ENCODE measurements around the gene CD302. TPM values are rescaled to one million over a fixed set of nuclear protein-coding genes. Genes with fewer than 3 reads are reported as not detected.

CD302 gene
- total RNA-seq, result 10 to 100 TPM in 1 of 4 donors, 1 to 10 TPM in 3; 6.7 to 10.3 (median 7.7) TPM

DNA sequence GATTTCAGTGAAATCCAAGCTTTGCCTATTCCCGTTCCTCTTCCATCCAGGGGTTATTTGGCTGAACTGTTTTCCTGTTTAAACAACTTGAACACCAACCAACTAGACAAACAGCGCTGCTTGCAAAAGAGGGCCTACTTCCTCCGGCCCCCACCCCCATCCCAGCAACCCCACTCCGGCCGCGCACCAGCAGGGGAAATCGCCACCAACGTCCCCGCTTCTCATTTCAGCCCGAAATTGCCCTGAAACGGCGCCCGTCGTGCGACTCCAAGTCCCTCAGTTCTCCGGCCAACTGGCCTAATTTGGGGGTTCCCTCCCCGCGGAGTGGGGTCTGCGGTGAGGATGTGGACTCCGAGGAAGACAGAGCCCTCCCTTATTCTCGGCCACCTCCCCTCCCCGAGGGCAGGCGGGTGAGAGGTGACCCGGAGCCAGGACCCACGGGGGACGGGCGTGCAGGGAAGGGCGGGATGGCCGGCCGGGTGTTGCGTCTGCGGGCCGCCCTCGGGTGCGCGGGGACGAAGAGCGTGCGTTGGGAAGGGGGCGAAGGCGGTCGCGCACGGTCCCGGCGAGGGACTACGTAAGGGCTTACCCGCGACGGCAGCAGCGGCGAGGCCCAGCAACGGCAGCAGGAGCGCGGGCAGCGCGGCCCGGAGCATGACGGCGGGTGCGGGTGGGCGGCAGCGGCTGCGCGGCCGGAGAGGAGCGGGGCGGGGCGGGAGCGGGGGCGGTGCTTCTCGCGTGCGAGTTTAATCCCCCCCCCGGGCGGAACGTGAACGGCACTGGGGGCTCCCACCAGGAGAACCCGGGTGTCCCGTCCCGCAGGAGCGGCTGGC, at the start of gene CD302:
Gene CD302 (minus strand): TSS at position 666 of the 833 bp plus-strand sequence. CDS start 10 bp downstream, at position 656.
- no peaks in the 10 kb centered on the region for H3K9me3 ChIP-seq
- intact Hi-C loops (cut with DNase I; ENCODE audit: low total_unique reads) (loop anchor here (5.0 kb wide), 2 partner anchors 85 to 180 kb away; partner anchors contain the start of genes BAZ2B and MARCHF7), in situ Hi-C loops (cut with MboI; ENCODE audit: low sequenced_read_pairs in 4 of 4) (no loop called here)
- TF ChIP-seq CTCF (IDR thresholded peaks at IDR 0.05 in 4 of 5, conservative IDR thresholded peaks at IDR 0.05 in 1 of 5), result no peak
- TF ChIP-seq POLR2A (IDR thresholded peaks at IDR 0.05), result peak in 1 of 2 donors; percentile 22
- no peaks in the 10 kb centered on the region for H3K36me3 ChIP-seq
- DNase-seq (peak; percentile 36 to 50), ATAC-seq (peak; percentile 36 to 70)
- peak within 1 kb of the TSS; percentile 56 to 78 (median 72) for H3K27ac ChIP-seq
- peaks cover 0 to 5% (median 0%) of the 10 kb centered on the region in 3 donors for H3K27me3 ChIP-seq
- peaks cover 0 to 9% of the 10 kb centered on the region in 2 donors for H3K4me1 ChIP-seq
- peak within 1 kb of the TSS; percentile 67 to 96 (median 78) for H3K4me3 ChIP-seq

- H3K9me3 ChIP-seq, result no peaks in the 10 kb centered on the region
- H3K27ac ChIP-seq, result no peak overlapping the region
- DNase-seq (no peak), ATAC-seq (no peak)
- in situ Hi-C loops (cut with MboI; ENCODE audit: low sequenced_read_pairs in 4 of 4) (no loop called here), intact Hi-C loops (cut with DNase I; ENCODE audit: low total_unique reads) (no loop called here)
- H3K36me3 ChIP-seq, result no peaks in the 10 kb centered on the region
- H3K4me1 ChIP-seq, result no peaks in the 10 kb centered on the region
- no peaks in the 10 kb centered on the region for H3K27me3 ChIP-seq
- TF ChIP-seq POLR2A (IDR thresholded peaks at IDR 0.05) (no peak), CTCF (IDR thresholded peaks at IDR 0.05 in 4 of 5, conservative IDR thresholded peaks at IDR 0.05 in 1 of 5) (no peak)
- H3K4me3 ChIP-seq, result no peak overlapping the region
Measured at GRCh38 chr2:159846564-159846963, 48.6 kb upstream of the CD302 start.

DNA sequence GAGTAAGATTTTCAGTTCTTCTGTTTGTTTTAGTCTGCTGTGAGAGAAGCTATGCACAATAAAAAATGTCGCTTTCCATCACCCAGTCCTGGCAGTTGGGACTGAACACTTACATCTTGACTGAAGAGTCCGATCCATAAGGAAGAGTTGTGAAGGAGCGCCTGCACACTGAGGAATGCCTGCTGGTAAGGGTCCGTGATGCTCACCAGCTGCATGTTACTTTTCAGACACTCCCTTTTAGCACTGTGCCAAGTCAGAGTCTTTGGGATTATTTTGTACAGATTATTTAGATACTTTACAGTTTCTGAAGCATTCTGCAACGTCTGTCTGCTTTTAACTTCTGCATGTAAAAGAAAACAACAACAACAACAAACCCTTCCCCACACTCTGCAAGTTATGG, 42.6 kb upstream of the CD302 start:
- intact Hi-C loops (cut with DNase I; ENCODE audit: low total_unique reads), result no loop called here
- TF ChIP-seq CTCF (IDR thresholded peaks at IDR 0.05 in 4 of 5, conservative IDR thresholded peaks at IDR 0.05 in 1 of 5), result no peak
- no peak for TF ChIP-seq POLR2A (IDR thresholded peaks at IDR 0.05)
- no peaks in the 10 kb centered on the region for H3K4me1 ChIP-seq

DNA sequence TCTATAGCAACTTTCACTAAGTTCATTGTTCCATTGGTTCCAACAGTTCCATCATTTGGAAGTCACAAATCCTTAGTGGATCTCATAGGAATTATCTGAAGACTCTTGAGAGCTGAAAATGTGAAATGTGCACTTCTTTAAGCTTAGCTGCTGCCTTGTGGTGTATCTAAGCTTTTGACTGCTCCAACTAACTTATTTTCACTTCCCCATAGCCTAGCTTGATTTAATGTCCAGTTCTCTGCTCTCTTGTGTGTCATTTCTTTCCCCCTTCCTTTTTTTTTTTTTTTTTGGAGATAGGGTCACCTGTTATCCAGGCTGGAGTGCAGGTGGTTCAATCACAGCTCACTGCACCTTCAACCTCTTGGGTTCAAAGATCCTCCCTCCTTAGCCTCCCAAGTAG, 34.9 kb upstream of the CD302 start:
- Histone ChIP-seq H3K9me3 (no peaks in the 10 kb centered on the region), H3K27ac (no peak overlapping the region), H3K4me1 (no peaks in the 10 kb centered on the region), H3K36me3 (no peaks in the 10 kb centered on the region), H3K27me3 (no peaks in the 10 kb centered on the region), H3K4me3 (no peak overlapping the region)
- no peak for ATAC-seq
- in situ Hi-C loops (cut with MboI; ENCODE audit: low sequenced_read_pairs in 4 of 4) (no loop called here), intact Hi-C loops (cut with DNase I; ENCODE audit: low total_unique reads) (no loop called here)
- no peak for DNase-seq
- TF ChIP-seq CTCF (IDR thresholded peaks at IDR 0.05 in 4 of 5, conservative IDR thresholded peaks at IDR 0.05 in 1 of 5) (no peak), POLR2A (IDR thresholded peaks at IDR 0.05) (no peak)

More for the DNA sequence above, 42.6 kb upstream of the CD302 start:
- Histone ChIP-seq H3K36me3 (no peaks in the 10 kb centered on the region), H3K4me3 (no peak overlapping the region), H3K9me3 (no peaks in the 10 kb centered on the region), H3K27ac (no peak overlapping the region), H3K27me3 (no peaks in the 10 kb centered on the region)
- ATAC-seq (no peak), DNase-seq (no peak)
- in situ Hi-C loops (cut with MboI; ENCODE audit: low sequenced_read_pairs in 4 of 4), result no loop called here
